IPS-20b (cell line): ENCODE measurements around the gene PTPRZ1.

Experiments used
- H3K27ac ChIP-seq: one replicate; pipeline ENCODE4 v1.5.1; 2013; ENCODE audit warnings: low read length
- H3K27me3 ChIP-seq: 2 replicates; pipeline ENCODE4 v1.6.1; 2013; ENCODE audit warnings: mild to moderate bottlenecking, low read length, inconsistent platforms; ENCODE audit not compliant: insufficient read depth
- H3K36me3 ChIP-seq: 2 replicates; pipeline ENCODE4 v1.6.1; 2013; ENCODE audit warnings: low read depth, mild to moderate bottlenecking, inconsistent platforms, low read length, moderate library complexity; ENCODE audit not compliant: insufficient read depth
- H3K4me1 ChIP-seq: 2 replicates; pipeline ENCODE4 v1.6.1; 2013; ENCODE audit warnings: mild to moderate bottlenecking, control low read depth, inconsistent platforms, low read length, moderate library complexity; ENCODE audit not compliant: insufficient read depth
- H3K4me3 ChIP-seq: 2 replicates; pipeline ENCODE4 v1.5.1; 2013; ENCODE audit warnings: mild to moderate bottlenecking, low read length, inconsistent platforms
- H3K9ac ChIP-seq: 2 replicates; pipeline ENCODE4 v1.6.1; 2013; ENCODE audit warnings: low read depth, mild to moderate bottlenecking, inconsistent platforms, low read length, moderate library complexity
- H3K9me3 ChIP-seq: 2 replicates; pipeline ENCODE4 v1.6.1; 2013; ENCODE audit warnings: mild to moderate bottlenecking, low read depth, low read length, inconsistent platforms; ENCODE audit not compliant: insufficient read depth

Gene PTPRZ1

DNA sequence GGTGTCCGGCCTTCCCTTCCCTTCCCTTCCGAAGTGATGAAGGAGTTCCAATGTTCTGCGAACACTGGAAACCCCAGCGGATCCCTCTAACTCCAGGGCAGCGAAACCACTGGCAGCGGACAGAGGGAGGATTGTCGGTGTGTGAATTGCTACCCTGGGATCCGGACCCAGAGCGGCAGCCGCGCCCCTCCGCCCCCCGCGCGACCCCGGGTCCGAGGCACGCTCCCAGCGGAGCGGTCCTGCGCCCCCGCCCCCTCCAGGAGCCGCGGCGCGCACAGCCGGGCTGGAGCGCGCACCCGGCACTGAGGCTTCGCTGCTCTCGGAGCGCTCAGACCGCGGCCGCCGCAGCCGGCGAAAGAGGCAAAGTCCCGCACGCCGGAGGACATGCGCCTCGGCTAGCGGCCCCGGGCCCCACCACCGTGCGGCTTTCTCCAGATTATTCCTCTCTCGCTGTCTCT lies at the start of gene PTPRZ1:
Gene PTPRZ1, plus strand, starts transcription at position 331 of the 458 bp plus-strand sequence. CDS start 339 bp downstream, outside the sequence.
- H3K9me3 ChIP-seq: no peaks in the 10 kb centered on the region
- peaks cover 16% of the 10 kb centered on the region; the same call in 1 of the 2 replicates for H3K4me1 ChIP-seq
- H3K9ac ChIP-seq: peak within 1 kb of the TSS; percentile 97
- peaks cover 6% of the 10 kb centered on the region; the same call in 1 of the 2 replicates for H3K36me3 ChIP-seq
- H3K4me3 ChIP-seq: peak within 1 kb of the TSS; percentile 88
- peak within 1 kb of the TSS; percentile 79 for H3K27ac ChIP-seq
- H3K27me3 ChIP-seq: peaks cover 8% of the 10 kb centered on the region; the same call in 1 of the 2 replicates

DNA sequence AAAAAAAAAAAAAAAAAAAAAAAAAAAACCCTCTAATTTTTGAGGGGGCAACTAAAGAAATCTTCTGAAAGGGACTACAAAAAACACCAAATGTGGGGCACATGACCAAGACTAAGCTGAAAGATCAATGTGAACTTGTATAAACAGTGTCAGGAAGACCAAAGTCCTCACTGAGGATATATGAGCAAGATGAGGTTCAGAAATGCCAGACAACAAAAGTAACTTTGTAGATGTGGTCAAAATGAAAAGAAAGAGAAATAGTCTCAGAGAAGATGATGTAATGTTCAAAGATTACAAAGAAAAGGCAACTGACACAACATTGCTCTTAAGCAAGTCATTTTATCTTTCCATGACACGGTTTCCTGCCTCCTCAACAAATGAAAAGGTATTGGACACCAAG lies 48.7 kb upstream of the PTPRZ1 start:
- Histone ChIP-seq H3K27me3 (no peaks in the 10 kb centered on the region), H3K9ac (no peak overlapping the region), H3K36me3 (no peaks in the 10 kb centered on the region), H3K4me1 (no peaks in the 10 kb centered on the region), H3K4me3 (no peak overlapping the region), H3K27ac (no peak overlapping the region), H3K9me3 (no peaks in the 10 kb centered on the region)

DNA sequence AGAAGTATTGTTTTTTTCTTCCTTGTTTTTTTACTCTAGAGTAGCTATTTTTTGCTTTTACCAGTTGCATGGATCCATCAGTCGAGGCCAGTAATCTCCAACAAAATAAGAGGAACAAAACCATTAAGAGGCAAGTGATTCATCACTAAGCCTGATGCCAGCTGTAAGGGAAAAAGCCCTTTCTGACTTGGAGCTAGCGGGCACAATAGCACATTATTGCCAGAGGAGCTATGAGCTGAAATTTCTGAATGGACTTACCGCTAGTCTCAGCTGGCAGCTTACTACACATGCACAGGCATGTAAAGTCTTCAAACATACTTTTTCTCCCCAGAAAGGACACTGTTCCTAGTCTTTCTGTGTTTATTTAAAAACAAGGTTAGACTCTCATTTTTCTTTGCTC lies 41.6 kb upstream of the PTPRZ1 start:
- Histone ChIP-seq H3K27me3 (no peaks in the 10 kb centered on the region), H3K4me3 (no peak overlapping the region), H3K36me3 (no peaks in the 10 kb centered on the region), H3K4me1 (no peaks in the 10 kb centered on the region), H3K9me3 (no peaks in the 10 kb centered on the region), H3K27ac (no peak overlapping the region), H3K9ac (no peak overlapping the region)

DNA sequence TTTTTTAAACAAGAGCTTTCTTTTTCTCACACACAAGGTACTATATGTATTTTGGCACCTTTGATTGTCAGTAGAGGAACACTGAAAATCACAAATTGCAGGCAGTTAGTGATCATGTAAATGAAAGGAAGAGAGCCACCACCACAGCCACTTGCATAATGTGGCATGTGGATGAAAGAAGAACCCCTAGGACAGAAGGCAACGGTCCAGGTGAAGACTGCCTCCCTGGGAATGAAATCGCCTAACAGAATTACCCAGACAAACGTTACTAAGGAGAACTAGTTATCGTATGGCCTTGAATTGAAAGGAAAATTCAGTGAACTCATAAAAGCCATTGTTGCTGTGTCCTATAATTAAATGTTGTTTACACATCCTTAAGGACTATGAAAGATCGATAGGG lies 41.2 kb upstream of the PTPRZ1 start:
- Histone ChIP-seq H3K27me3 (no peaks in the 10 kb centered on the region), H3K4me3 (no peak overlapping the region), H3K36me3 (no peaks in the 10 kb centered on the region), H3K27ac (no peak overlapping the region), H3K9me3 (no peaks in the 10 kb centered on the region), H3K9ac (no peak overlapping the region), H3K4me1 (no peaks in the 10 kb centered on the region)

DNA sequence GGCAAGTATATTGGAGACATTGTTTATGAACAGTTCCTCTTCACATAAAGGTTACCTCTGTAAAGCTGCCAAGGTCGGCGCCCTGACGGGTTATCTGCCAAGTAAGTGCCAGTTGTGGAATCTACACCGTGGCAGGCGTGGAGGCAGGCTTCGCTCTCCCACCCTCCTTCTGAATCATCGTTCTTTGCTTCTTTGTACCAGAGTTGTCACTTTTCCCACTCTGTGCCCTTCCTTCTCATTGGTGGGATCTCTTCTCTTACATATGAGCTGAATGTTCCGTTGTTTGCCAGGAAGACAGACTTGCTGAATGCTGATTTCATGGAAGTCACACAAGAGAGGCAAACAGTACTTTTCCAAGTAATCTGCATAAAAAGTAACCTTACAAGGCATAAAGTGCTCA lies 40.6 kb upstream of the PTPRZ1 start:
- no peak overlapping the region for H3K4me3 ChIP-seq
- no peak overlapping the region for H3K27ac ChIP-seq
- no peak overlapping the region for H3K9ac ChIP-seq
- H3K27me3 ChIP-seq: no peaks in the 10 kb centered on the region
- no peaks in the 10 kb centered on the region for H3K9me3 ChIP-seq
- no peaks in the 10 kb centered on the region for H3K4me1 ChIP-seq
- H3K36me3 ChIP-seq: no peaks in the 10 kb centered on the region

DNA sequence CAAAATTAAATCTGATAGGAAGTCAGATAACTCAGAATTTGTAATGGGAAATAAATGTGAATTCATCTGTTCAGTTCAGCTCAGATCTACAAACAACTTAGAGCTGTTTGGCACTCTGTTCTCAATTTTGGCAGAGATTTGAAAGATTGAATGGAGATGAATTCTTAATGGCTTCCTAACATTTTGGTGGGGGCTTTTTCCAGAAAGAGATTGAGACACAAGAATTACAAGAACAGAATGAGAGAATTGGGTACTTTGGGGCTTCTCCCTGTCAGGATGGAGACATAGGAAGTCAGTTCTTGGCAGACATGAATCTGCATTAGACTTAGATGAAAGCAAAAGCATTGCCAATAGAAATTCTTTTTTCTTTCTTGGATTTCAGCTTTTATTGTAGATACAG lies 39.0 kb upstream of the PTPRZ1 start:
- H3K36me3 ChIP-seq: no peaks in the 10 kb centered on the region
- H3K9ac ChIP-seq: no peak overlapping the region
- peaks cover 4% of the 10 kb centered on the region for H3K4me1 ChIP-seq

DNA sequence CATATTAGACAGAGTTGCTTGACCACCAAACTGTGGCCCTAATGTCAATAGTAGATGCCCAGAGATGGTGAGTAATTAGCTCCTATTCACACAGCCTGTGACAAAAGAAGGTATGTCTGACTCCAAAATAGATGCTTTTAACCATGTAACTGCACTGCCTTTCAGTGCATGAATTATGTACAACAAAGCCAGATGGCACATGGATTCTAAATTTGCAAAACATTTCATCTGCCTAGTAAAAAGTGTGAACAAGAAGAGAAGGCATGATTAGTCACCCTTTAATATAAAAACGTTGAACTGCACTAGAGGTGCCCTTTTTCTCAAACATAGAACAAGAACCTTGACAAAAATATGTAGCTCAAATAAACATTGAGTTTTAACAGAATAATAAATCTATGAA lies 35.5 kb upstream of the PTPRZ1 start:
- H3K36me3 ChIP-seq: no peaks in the 10 kb centered on the region
- H3K4me1 ChIP-seq: peaks cover 15% of the 10 kb centered on the region

More for the DNA sequence above, 39.0 kb upstream of the PTPRZ1 start:
- Histone ChIP-seq H3K27me3 (no peaks in the 10 kb centered on the region), H3K9me3 (no peaks in the 10 kb centered on the region), H3K27ac (no peak overlapping the region), H3K4me3 (no peak overlapping the region)

DNA sequence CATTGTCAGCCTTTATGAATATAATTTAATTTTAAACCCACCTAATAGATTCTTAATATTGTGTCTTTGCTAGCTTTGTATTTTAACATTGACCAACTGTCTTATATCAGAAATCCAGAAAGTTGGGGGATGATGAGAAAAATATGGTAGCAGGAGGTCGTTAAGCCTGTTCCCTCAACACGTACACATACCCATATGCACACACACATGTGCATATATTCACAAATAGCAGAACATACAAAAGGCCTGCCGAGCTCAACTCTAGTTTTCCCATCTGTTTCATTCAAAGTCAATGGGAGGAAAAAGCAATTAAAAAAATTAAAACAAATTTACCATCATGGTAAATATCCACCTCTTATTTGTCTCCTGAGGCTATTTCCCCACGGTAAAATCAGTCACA lies 25.9 kb upstream of the PTPRZ1 start:
- H3K36me3 ChIP-seq: no peaks in the 10 kb centered on the region
- H3K27ac ChIP-seq: no peak overlapping the region
- H3K4me3 ChIP-seq: no peak overlapping the region
- no peaks in the 10 kb centered on the region for H3K9me3 ChIP-seq
- H3K27me3 ChIP-seq: no peaks in the 10 kb centered on the region
- H3K4me1 ChIP-seq: no peaks in the 10 kb centered on the region
- no peak overlapping the region for H3K9ac ChIP-seq

More for the DNA sequence above, 35.5 kb upstream of the PTPRZ1 start:
- H3K9ac ChIP-seq: no peak overlapping the region
- no peaks in the 10 kb centered on the region for H3K27me3 ChIP-seq
- H3K4me3 ChIP-seq: no peak overlapping the region
- H3K27ac ChIP-seq: no peak overlapping the region
- no peaks in the 10 kb centered on the region for H3K9me3 ChIP-seq

DNA sequence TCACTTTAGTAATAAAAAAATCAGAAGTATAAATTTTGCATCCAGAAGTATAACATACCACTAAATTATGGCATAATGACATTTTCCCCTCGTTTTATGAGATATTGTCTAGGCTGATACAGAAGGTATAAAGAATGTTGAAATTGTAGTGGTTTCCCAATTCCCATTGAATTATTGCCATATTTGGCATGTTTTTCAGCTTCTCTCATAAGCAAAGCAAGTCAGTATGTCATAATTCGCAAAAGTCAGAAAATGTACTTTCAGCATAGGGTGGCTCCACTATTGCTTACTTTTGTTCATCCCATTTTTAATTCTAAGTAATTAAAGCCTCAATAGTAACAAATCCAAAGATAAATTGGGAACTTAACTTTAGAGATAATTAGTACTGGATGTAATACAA lies 19.7 kb upstream of the PTPRZ1 start:
- Histone ChIP-seq H3K4me1 (no peaks in the 10 kb centered on the region), H3K27me3 (no peaks in the 10 kb centered on the region), H3K36me3 (no peaks in the 10 kb centered on the region), H3K9me3 (no peaks in the 10 kb centered on the region), H3K27ac (no peak overlapping the region), H3K9ac (no peak overlapping the region), H3K4me3 (no peak overlapping the region)

DNA sequence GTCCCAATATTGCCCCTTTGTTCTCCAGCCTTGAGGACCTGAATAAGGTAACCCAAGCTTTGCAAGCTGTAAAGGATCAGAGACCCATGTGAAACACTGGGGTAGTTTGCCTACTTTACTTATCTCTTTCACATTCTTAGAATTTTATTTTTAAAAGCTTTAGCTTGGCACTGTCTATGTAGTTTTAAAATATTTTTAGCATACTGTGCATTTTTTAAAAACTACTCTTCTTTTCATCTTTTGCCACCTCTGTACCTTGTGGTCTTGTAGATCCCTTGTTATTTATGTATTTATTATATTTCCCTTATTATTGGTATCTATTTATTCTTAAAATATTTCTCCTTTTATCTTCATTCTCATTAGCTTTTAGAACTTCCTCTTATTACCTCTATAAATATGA lies 12.0 kb upstream of the PTPRZ1 start:
- H3K4me1 ChIP-seq: no peaks in the 10 kb centered on the region
- H3K9me3 ChIP-seq: no peaks in the 10 kb centered on the region
- H3K36me3 ChIP-seq: no peaks in the 10 kb centered on the region
- H3K9ac ChIP-seq: no peak overlapping the region
- no peak overlapping the region for H3K27ac ChIP-seq
- no peaks in the 10 kb centered on the region for H3K27me3 ChIP-seq
- no peak overlapping the region for H3K4me3 ChIP-seq

DNA sequence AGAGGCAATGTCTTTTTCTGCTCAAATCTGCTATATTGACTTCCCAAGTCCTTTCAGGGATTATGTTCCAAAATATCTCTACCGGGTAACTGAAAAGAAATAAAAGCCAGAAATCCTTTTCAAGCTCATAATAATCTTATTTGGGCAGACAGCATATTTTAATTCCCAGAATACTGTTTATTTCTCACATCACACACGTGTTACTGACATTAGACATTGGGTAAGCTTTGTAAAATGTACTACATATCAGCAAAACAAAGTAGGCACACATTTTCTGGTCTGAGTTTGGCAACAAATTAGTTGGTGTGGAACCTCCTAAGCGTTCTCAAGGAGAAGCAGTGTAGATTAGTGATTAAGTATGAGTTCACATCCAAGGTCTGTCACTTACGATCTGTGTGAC lies 10.4 kb upstream of the PTPRZ1 start:
- H3K9me3 ChIP-seq: no peaks in the 10 kb centered on the region
- H3K27me3 ChIP-seq: no peaks in the 10 kb centered on the region
- no peaks in the 10 kb centered on the region for H3K4me1 ChIP-seq
- no peak overlapping the region for H3K4me3 ChIP-seq
- H3K9ac ChIP-seq: no peak overlapping the region
- no peaks in the 10 kb centered on the region for H3K36me3 ChIP-seq
- H3K27ac ChIP-seq: no peak overlapping the region

DNA sequence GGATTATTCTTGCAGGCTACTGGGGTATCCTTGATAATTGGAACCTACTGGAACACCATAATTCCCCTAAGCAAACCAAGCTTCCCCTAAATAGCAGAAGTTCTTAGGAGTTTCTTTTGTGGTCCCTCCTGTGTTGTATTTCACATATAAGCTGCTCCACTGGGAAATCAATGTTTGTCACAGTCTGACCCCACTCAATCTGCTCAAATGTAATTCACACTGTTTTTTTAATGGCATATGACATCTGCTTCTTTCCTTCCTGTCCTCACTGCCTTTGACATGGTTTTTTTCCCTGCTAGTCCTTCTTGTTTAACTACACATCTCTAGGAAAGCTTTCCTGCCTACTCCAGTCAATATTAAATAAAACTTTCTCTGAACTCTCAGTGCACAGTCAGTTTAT lies 1.8 kb upstream of the PTPRZ1 start:
- Histone ChIP-seq H3K9me3 (no peaks in the 10 kb centered on the region), H3K36me3 (no peaks in the 10 kb centered on the region), H3K27me3 (peaks cover 8% of the 10 kb centered on the region; the same call in 1 of the 2 replicates), H3K4me3 (no peak overlapping the region), H3K4me1 (peaks cover 6% of the 10 kb centered on the region; the same call in 1 of the 2 replicates), H3K27ac (no peak overlapping the region), H3K9ac (no peak overlapping the region)
